GM12874 (cell line): ENCODE data around the gene HACD2.

ENCODE experiments used
- TF ChIP-seq, protein P1 (sequence below): IDR thresholded peaks from 2 replicates; pipeline ENCODE4 v1.5.1; 2011; ENCODE audit warnings: low read depth, mild to moderate bottlenecking, control low read depth, low read length, moderate library complexity; ENCODE audit not compliant: insufficient read depth

Gene HACD2

DNA sequence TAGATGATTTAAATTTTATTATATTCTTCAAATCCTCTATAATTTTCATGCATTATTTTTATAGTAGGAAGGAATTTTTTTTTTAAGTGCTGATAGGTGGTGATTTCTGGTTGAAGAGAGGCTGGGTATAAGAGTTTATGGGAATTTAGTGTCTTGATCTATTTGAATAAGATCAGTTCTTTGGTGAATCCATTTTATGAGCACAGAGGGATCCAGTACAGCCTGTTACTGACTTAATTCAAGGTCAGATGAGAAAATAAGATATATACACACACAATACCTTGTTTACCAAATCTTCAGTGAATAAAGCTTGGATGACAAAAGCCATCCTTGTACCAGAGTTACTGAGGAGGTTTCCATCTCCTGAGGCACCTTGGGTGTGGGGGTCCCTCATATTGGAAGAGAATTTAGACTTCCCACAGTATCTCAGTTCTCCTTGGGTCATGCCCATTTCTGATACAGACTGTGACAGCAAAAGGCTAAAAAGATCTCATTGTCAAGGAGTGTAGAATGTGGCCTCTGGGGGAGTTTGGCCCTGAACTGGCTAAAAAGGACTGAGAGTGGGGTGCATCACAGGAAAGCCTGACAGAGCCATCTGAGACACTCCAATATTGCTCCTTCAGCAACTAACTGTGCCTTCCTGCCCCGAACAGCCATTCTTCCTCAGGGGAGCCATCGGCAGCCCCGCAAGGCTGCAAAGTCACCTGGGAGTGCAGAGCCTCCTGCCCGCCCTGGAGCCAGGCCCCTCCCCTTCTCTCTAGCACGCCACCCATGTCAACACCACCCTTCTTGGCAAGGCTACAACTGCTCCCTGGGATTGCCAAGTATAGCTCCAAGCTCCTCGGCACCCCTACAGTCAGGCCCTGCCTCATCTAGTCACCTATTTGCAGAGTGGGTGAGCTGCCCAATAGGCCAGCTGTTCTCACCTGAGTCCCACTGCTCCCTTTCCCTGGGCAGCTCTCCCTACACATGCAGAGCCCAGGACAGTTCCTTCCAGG is 43.1 kb upstream of the HACD2 start:
- TF ChIP-seq, protein P1, sequence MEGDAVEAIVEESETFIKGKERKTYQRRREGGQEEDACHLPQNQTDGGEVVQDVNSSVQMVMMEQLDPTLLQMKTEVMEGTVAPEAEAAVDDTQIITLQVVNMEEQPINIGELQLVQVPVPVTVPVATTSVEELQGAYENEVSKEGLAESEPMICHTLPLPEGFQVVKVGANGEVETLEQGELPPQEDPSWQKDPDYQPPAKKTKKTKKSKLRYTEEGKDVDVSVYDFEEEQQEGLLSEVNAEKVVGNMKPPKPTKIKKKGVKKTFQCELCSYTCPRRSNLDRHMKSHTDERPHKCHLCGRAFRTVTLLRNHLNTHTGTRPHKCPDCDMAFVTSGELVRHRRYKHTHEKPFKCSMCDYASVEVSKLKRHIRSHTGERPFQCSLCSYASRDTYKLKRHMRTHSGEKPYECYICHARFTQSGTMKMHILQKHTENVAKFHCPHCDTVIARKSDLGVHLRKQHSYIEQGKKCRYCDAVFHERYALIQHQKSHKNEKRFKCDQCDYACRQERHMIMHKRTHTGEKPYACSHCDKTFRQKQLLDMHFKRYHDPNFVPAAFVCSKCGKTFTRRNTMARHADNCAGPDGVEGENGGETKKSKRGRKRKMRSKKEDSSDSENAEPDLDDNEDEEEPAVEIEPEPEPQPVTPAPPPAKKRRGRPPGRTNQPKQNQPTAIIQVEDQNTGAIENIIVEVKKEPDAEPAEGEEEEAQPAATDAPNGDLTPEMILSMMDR, result no peak

DNA sequence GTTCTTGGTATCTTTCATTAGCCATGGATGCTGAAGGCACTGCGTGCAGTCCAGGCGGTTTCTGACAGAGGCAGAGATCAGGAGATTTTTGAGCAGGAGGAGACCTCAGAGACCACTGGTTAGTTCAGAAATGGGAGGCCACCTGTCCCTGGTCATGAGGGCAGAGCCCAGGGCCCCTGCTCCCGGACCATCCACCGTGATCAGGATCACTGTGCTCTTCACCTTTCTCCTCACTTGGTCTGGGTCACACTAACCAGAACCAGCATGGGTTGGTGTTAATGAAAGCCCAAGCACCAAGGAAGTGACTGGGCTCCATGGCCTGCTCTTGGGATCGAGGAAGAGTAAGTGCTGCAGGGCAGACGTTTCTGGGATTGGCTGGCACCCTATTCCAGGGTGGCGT is 42.0 kb upstream of the HACD2 start:
- TF ChIP-seq, protein P1, result no peak

DNA sequence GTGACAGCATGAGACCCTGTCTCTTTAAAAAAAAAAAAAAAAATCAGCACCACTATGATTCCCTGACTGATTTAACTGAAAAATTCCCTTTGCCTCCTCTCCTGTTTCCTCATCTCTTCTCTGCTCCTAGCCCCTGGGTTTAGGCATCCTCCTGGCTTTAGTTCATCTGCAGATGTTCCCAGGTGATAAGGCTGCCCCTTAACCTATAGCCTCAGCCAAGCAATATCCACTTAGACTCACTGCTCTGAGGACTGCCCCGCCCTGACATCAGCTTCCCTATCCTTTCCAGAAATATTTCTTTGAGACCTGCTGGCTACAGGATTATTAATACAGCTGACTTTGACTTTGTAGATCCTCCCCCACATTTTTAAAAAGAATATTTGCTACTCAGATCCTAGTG is 39.4 kb upstream of the HACD2 start:
- TF ChIP-seq, protein P1, result no peak

DNA sequence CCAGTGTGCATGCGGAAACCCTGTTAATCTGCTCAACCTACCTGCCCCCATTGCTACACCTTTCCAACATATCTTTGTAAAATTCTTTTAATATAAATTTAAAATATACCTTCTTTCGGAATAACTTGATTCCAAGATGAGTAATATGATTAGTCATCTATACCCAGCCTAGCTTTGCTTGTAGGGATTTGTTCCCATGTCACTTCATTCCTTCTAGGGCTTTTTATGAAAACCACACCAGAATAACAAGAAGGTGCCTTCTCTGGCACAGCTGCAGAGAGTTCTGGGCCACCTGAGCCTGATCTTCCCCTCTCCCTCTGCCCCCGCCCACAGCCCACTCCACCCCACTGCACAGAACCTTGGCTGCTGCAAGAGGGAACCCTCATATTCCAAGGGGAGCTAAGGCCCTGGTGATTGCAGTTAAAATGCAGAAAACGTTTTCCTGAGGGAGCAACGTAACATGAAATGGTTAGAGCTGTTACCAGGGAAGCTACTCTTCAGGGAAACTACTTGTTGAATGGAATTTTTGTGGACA is 38.6 kb upstream of the HACD2 start:
- TF ChIP-seq, protein P1, result no peak

DNA sequence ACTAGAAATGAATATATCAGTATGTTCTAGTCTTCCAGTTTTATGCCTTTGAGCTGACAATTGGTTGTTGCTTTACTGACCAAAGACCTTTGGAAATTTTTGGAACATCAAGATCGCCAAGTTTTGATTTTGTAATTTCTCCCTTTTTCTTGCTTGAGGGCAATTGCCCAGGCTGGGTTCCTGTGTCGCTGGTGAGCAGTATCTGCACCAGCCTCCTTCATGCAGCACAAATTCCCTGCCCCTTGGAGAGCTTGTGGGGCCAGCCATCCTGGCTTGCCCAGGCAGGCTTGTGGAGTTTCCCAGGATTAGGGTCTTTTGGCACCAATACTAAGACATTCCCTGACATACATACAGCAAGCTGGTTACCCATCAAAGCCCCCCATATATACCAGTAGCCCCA is 37.9 kb upstream of the HACD2 start:
- TF ChIP-seq, protein P1, result no peak

DNA sequence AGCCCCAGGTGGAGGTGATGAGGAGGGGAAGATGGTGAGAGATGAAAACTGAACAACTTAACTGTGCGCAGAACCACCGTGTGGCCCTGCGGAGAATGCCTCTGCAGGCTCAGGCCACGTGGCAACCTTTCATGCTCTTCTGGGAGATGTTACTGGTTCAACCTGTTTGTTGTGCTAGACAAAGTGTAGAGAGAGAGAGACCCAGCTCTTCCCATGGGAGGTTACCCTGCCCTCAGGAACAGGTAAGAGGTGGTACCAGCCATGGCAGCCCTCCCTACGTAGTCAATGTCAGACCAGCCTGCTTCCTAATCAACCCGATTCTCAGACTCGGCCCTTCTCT is 37.0 kb upstream of the HACD2 start:
- TF ChIP-seq, protein P1, result no peak

DNA sequence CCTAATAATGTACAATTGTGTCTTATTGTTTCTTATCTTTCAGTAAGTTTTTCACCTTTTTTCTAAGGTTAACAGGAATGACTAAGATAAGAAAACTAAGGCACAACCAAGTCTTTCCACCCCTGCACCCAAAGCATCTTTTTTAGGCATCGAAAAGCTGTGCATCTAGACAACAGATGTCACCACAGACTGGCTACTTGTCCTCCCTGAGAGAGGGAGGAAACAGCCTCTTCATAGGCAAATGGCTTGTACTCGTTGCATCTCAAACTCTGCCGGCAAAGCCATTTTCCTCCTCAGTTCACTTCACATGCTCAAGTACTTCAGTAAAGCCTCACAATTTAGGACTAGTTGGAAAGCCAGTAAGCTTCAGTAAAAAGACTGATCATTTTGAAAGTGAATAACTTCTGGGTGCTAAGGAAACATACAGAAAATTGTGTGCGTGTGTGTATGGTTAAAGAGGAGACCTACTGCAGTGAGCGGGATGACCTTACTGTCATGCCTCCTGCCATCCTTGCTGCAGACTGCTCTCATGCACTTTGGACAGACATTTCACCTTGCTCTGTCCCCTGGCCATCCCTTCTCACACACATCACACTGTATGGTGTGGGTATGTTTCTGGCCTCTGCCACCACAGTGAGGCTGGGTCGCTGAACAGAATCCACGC is 36.5 kb upstream of the HACD2 start:
- TF ChIP-seq, protein P1, result no peak
